ENCODE data around the gene MCM9. TPM values are rescaled to one million over a fixed set of nuclear protein-coding genes. Genes with fewer than 3 reads are reported as not detected.

Gene MCM9
- total and polyA plus RNA-seq, 2 of the 13 experiments (the other 11 are each of a cell fraction or from before 2014, with no cell fraction given) = 3.8 to 17.2 TPM

GRCh38 chr6:118871331-118871730 lies 63.6 kb downstream of the MCM9 start (continued):
- TF ChIP-seq SOX13 (IDR thresholded peaks at IDR 0.05) (no peak), SOX13 (CRISPR knock-in tag; conservative IDR thresholded peaks at IDR 0.05 in 1 of 2, IDR thresholded peaks at IDR 0.05 in 1 of 2) (no peak)

GRCh38 chr6:118869894-118870589 lies 64.9 kb downstream of the MCM9 start:
- no TSS peak for BruUV-seq (replicated peaks)
- ATAC-seq (peak; percentile 82), FAIRE-seq (no peak), DNase-seq (ENCODE audit: low spot score) (peak; percentile 36)
- Histone ChIP-seq H3K36me3 (replicated peaks in 1 of 2; ENCODE audit: control insufficient read depth in 1 of 2, insufficient read depth in 2 of 2, low read length in 2 of 2) (no peaks in the 10 kb centered on the region), H3K9me3 (ENCODE audit: low read length) (no peaks in the 10 kb centered on the region), H4K20me1 (ENCODE audit: insufficient read depth, low read length) (no peaks in the 10 kb centered on the region), H3K4me1 (ENCODE audit: insufficient read depth, low read length) (peaks cover 9% of the 10 kb centered on the region; the same call in 1 of the 2 replicates), H3K4me2 (ENCODE audit: low read depth, low read length) (no peak overlapping the region), H3K4me3 (replicated peaks in 1 of 3; ENCODE audit: insufficient read depth in 1 of 3, low read depth in 2 of 3, low read length in 3 of 3) (no peak overlapping the region), H3K27me3 (ENCODE audit: control insufficient read depth in 1 of 2, insufficient read depth in 2 of 2, low read length in 2 of 2) (no peaks in the 10 kb centered on the region), H2AFZ (ENCODE audit: low read length) (no peak overlapping the region), H3K27ac (ENCODE audit: extremely low read length, insufficient read depth, low read length) (no peak overlapping the region), H3K9ac (ENCODE audit: insufficient read depth, low read depth, low read length) (no peak overlapping the region), H3K79me2 (ENCODE audit: insufficient read depth, low read length) (no peaks in the 10 kb centered on the region)
- ChIA-PET POLR2A (no interaction called here), CTCF (ENCODE audit: low intra/inter-chr PET ratio, low total read pairs) (no interaction called here)
- 87% methylated on average over 2 of the region's 2 CpGs for WGBS (ENCODE audit: low lambda C conversion rate)
- in situ Hi-C loops (cut with HindIII; ENCODE audit: extremely low pct_ligation_motif_present, low pct_unique_long_range_greater_than_20kb) (no loop called here), intact Hi-C loops (cut with micrococcal nuclease; ENCODE audit: unreplicated experiment) (no loop called here)
- no peak for TF ChIP-seq RBFOX2 (IDR thresholded peaks at IDR 0.05; ENCODE audit: low read depth, low read length)
- TF ChIP-seq NRL (CRISPR knock-in tag; IDR thresholded peaks at IDR 0.05; ENCODE audit: borderline replicate concordance) = no peak
- no peak for TF ChIP-seq HNF1B (CRISPR knock-in tag; IDR thresholded peaks at IDR 0.05)
- no peak for TF ChIP-seq MED13 (CRISPR knock-in tag; IDR thresholded peaks at IDR 0.05)
- TF ChIP-seq RCOR2 (CRISPR knock-in tag; IDR thresholded peaks at IDR 0.05) = peak; percentile 33; the same call in 1 of the 2 replicates
- TF ChIP-seq ZBTB38 (CRISPR knock-in tag; IDR thresholded peaks at IDR 0.05) = no peak
- peak; percentile 49; the same call in 1 of the 2 replicates for TF ChIP-seq MEIS1 (CRISPR knock-in tag; IDR thresholded peaks at IDR 0.05; ENCODE audit: borderline replicate concordance)
- no peak for TF ChIP-seq MAFF (IDR thresholded peaks at IDR 0.05; ENCODE audit: low read depth, low read length)
- TF ChIP-seq KAT2B (IDR thresholded peaks at IDR 0.05; ENCODE audit: borderline replicate concordance, low read depth, low read length) = 0 out of 2 replicates have a peak, but pooled peaks have one; percentile 12
- TF ChIP-seq ZBTB33 (CRISPR knock-in tag; IDR thresholded peaks at IDR 0.05) = no peak
- peak in 1 of 2 experiments; percentile 36; a peak in 1 of 4 replicates for TF ChIP-seq EP300 (IDR thresholded peaks at IDR 0.05; ENCODE audit: low read depth in 2 of 2, low read length in 2 of 2)
- TF ChIP-seq EP300 (CRISPR knock-in tag; IDR thresholded peaks at IDR 0.05; ENCODE audit: borderline replicate concordance) = no peak
- no peak for TF ChIP-seq ZNF879 (CRISPR knock-in tag; IDR thresholded peaks at IDR 0.05)
- no peak for TF ChIP-seq CBX2 (IDR thresholded peaks at IDR 0.05; ENCODE audit: low read depth, low read length)
- no peak for TF ChIP-seq CBX2 (CRISPR knock-in tag; IDR thresholded peaks at IDR 0.05; ENCODE audit: low read depth)
- TF ChIP-seq, protein P1, sequence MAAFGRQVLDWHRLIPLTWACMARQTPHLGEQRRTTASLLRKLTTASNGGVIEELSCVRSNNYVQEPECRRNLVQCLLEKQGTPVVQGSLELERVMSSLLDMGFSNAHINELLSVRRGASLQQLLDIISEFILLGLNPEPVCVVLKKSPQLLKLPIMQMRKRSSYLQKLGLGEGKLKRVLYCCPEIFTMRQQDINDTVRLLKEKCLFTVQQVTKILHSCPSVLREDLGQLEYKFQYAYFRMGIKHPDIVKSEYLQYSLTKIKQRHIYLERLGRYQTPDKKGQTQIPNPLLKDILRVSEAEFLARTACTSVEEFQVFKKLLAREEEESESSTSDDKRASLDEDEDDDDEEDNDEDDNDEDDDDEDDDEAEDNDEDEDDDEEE (CRISPR knock-in tag; IDR thresholded peaks at IDR 0.05) = no peak
- TF ChIP-seq AGO2 (optimal IDR thresholded peaks at IDR 0.05; ENCODE audit: low read depth, low read length) = no peak
- TF ChIP-seq ETV5 (CRISPR knock-in tag; IDR thresholded peaks at IDR 0.05; ENCODE audit: borderline replicate concordance) = no peak
